ENCODE results near the gene IL17RD.

DNA sequence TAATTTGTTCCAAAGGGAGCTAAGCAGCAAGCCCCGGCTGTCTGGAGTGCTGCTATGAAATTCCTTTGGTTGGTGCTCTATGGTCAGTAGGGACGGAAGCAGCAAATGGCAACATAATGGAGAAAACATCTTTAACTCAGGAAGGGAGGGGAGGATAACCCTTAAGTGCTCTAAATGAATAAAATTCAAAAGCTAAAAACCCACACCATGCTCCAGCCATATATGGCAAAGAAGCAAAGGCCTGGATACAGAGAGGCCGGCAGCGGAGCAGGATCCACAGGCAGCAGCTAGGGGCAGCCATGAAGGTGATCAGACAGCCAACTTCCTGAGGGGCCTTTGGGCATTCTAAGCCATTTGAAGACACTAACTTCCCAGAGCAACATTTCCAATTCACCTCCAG, 38.9 kb downstream of the IL17RD start:
- TF ChIP-seq, protein P1, sequence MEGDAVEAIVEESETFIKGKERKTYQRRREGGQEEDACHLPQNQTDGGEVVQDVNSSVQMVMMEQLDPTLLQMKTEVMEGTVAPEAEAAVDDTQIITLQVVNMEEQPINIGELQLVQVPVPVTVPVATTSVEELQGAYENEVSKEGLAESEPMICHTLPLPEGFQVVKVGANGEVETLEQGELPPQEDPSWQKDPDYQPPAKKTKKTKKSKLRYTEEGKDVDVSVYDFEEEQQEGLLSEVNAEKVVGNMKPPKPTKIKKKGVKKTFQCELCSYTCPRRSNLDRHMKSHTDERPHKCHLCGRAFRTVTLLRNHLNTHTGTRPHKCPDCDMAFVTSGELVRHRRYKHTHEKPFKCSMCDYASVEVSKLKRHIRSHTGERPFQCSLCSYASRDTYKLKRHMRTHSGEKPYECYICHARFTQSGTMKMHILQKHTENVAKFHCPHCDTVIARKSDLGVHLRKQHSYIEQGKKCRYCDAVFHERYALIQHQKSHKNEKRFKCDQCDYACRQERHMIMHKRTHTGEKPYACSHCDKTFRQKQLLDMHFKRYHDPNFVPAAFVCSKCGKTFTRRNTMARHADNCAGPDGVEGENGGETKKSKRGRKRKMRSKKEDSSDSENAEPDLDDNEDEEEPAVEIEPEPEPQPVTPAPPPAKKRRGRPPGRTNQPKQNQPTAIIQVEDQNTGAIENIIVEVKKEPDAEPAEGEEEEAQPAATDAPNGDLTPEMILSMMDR (IDR thresholded peaks at IDR 0.05; ENCODE audit: low read depth, low read length, poor library complexity, severe bottlenecking), result no peak
- TF ChIP-seq EZH2phosphoT487 (IDR thresholded peaks at IDR 0.05; ENCODE audit: borderline replicate concordance, low read length), result no peak
